Stimulated activated CD4-positive, alpha-beta T cell treated with anti-CD3 and anti-CD28 coated beads, Interleukin-2, amount 100 ng/mL, for 4 hours (primary cell): ENCODE data around the gene SIRT2.
"Not testable (repeated sequence)": the region's sequence is repeated elsewhere in the genome, so short reads cannot be mapped to it uniquely, and the experiment has no call there.

Experiments used
- DNase-seq: peaks from one replicate; pipeline ENCODE4 v3.0.0-alpha.2; 2020; ENCODE audit warnings: low read depth

SIRT2 gene

GRCh38 chr19:38898788-38899446 lies 501 bp downstream of the SIRT2 start:
- DNase-seq: no peak

DNA sequence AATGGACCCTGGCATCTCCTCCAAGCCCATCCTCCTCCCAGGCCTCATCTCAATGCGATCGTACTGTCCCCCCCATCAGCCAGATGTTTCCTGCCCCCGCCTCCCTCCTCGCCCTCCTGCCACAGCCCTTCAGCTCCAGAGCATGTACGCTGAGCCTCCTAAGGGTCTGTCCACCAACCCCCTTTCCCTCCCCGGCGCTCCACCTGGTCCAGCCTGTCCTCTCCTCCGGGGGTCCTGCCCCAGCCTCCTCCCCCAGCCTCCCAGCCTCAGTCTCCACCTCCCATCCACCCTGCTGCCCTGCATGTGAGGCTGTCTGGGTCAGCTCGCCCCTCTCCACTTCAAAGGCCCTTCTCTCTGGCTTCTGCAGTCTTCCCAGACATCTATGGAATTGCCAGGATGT lies 4.5 kb downstream of the SIRT2 start:
- DNase-seq: no peak

DNA sequence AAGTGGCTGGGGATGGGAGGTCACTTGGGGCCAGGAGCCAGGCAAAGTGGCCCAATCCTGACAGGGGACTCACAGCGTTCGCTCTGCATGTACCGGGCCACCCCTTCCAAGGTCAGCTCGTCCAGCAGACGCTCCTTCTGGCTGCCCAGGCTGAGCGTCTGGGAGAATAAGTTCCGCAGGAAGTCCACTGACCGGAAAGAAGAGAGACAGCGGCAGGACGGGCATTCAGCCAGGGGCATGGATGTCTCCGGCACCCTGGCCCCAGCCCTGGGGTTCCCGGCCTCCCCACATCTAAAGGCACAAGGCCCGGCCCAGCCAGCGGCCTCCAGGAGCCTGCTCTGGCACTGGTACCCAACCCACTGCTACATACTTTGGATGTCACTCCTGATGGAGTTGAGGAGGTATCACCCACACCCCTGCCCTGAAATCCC lies 6.1 kb downstream of the SIRT2 start:
- no peak for DNase-seq

- DNase-seq: no peak
Observed at GRCh38 chr19:38892841-38893240, 6.6 kb downstream of the SIRT2 start.

DNA sequence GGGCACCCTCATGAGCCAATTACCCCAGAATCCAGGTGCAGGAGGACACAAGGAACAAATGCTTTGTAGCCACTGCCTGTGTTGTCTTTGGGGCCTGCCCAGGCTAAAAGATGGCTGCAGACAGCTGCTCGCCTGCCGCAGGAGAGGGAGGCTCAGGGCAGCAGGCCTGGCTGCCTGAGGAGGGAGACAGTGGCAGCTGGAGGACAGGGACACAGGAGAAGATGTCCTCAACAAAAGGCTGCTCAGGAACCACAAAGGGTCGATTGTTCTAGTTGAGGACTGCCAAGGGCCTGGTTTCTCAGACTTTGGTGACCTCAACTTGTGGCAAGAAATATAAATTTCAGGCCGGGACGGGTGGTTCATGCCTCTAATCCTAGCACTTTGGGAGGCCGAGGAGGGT lies 7.6 kb downstream of the SIRT2 start:
- no peak for DNase-seq

GRCh38 chr19:38890686-38891085 lies 8.7 kb downstream of the SIRT2 start:
- DNase-seq: no peak

DNA sequence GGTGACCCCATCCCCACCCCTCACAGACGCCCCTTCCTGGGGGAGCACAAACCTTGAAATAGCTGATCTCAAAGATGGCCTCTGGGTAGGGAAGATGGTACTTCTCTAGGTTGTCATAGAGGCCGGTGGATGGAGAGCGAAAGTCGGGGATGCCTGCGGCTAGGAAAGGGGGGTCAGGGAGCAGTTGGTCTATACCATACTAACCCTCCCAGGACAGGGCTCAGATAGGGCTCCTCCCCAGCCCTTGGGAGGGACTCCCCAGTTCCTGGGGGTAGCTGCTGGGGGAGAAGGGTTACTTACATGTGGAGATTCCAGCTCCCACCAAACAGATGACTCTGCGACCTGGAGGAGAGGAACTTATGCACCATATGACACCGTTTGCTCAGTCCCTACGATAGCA lies 9.6 kb downstream of the SIRT2 start:
- DNase-seq: no peak

- DNase-seq: no peak
Observed at GRCh38 chr19:38888876-38889275, 10.5 kb downstream of the SIRT2 start.

GRCh38 chr19:38884691-38885090 lies 14.7 kb downstream of the SIRT2 start:
- DNase-seq: not testable (repeated sequence)

DNA sequence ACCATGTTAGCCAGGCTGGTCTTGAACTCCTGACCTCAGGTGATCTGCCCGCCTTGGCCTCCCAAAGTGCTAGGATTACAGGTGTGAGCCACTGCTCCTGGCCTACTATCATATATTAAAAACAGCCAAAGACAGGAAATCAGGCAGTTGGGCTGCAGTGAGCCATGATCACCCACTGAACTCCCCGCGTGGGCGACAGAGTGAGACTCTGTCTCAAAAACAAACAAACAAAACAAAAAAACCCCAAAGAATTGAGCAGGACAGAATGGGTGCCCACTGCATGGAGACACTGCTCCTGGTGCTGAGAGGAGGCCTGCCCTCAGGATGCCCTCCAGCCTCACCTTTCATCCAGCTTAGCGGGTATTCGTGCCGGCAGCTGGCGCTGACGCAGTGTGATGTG lies 16.1 kb downstream of the SIRT2 start:
- no peak for DNase-seq

GRCh38 chr19:38880882-38881609 lies 18.4 kb downstream of the SIRT2 start:
- no peak for DNase-seq

DNA sequence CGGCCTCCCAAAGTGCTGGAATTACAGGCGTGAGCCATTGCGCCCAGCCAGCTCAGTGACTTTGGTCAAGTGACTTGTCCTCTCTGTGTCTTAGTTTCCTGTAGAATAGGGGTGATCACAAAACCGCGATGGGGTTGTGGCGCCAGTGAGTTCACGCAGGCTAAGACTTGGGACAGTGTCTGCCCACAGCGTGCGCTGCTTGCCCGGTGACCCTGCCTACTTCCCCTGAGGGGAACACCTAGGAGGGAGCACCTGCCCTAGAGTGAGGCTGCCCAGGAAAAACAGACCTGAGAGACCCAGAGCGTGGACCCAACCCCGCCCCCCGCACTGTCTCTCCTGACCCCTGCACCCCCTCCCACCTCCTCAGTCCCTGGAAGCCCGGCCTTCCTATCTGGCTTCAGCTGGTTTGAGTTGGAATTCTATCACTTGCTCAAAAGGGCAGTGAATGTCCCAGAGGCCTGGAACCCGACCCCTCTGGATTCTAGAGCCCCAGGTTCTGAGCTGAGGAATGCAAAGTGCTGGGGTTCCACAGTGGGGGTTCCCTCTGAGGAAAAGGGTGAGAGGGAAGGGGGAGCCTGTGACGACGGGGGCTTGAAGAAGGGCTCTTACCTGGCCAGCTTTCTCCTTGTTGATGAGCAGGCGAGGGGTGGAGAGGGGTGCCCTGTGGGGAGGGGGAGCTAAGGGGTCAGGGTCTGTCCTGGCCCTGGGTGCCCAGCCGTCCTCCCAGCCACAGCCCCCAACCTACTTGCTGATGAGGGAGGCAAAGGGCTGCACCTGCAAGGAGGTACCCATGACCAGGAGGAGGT lies 19.1 kb downstream of the SIRT2 start:
- DNase-seq: no peak

DNA sequence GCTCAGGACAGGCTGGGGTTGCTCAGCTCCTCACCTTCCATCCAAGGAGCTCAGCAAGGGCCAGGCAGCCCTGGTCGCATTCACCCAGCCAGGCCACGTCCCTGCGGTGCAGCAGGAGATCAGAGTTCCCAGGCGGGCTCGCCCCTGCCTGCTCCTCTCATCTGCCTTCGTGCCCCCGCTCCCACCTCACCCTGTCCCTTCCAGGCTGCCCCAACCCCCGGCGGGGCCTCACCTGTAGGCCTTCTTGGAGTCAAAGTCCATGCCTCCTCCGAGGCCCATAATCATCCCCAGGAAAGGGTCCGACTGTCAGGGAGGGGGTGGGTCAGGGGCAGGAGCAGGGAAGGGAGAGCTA lies 20.0 kb downstream of the SIRT2 start:
- DNase-seq: no peak

- DNase-seq: no peak
Observed at GRCh38 chr19:38878575-38879399, 20.6 kb downstream of the SIRT2 start.

DNA sequence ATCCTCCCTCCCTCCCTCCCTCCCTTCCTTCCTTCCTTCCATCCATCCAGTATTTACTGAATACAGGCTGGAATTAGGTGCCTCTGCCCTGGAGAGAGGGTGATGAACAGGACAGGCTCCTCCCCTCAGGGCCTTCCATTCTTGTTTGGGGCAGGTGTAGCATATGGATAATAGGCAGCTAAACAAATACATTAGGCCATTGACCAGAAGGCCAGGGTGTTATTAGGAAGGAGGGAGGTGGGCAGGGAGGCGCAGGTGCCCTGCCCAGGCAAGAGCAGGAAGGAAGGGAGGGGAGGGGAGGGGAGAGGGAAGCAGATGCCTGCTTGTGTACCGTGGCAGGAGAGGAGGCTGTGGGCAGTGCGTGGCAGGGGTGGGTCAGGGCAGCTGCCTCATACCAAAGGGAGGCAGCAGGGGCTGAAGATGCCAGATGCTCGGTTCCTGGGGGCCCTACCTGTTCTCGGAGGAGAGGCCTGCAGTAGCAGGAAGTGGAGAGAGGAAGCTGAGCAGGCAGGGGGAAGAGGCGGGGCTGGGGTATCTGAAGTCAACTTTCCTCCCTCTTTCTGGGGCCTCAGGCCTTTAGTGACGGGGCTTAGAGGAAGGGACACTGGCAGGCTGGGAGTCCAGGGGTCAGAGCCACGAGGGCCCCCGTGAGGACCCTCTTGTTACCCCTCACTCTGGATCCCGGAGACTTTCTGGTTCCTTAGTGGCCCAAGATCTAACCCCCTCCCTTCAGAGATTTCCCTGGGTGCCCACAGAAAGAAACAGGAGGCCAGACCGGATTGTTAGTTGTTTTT lies 21.4 kb downstream of the SIRT2 start, which contains the start of gene RINL:
RINL (minus strand) TSS at position 495 of the 794 bp plus-strand sequence. CDS start 1,533 bp downstream, outside the sequence.
- peak; percentile 61 for DNase-seq

DNA sequence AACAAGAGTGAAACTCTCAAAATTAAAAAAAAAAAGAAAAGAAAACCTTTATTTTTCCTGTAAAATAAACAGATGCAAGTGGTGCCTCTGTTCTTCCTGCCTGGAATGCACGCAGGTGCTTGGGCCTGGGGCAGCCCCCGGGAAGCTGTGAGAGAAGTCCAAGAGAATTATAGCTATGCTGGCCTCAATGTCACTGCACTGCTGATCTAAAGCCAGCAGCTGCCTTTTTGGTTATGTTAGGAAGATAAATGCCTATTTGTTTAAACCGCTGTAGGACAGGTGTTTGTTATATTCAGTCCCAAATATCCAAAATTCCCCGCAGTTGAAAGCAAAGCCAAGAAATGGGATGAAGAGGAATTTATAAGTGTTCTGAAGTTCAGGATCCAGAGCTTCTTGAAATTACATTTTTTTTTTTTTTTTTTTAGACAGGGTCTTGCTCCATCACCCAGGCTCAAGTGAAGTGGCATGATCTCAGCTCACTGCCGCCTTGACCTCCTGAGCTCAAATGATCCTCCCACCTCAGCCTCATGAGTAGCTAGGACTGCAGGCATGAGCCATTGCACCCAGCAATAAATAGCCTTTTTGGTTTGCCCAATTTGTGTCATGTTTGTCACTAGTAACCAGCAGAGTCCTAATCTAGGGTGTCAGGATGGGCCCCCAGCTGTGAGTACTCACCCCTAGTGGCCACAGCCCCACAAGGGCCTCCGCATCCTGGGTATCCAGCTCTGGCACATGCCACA lies 23.6 kb downstream of the SIRT2 start:
- no peak for DNase-seq

DNA sequence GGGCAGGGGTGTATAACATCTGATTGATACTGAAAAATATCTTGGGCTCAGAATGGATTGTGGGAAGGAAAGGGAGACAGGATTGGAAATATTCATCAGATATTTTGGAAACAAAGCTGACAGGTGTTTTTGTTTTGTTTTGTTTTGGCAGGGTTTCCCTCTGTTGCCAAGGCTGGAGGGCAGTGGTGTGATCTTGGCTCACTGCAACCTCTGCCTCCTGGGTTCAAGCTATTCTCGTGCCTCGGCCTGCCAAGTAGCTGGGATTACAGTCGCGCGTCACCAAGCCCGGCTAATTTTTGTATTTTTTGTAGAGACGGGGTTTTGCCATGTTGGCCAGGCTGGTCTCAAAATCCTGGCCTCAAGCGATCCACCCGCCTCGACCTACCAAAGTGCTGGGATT lies 26.0 kb downstream of the SIRT2 start:
- not testable (repeated sequence) for DNase-seq

GRCh38 chr19:38870612-38871011 lies 28.8 kb downstream of the SIRT2 start:
- DNase-seq: no peak

DNA sequence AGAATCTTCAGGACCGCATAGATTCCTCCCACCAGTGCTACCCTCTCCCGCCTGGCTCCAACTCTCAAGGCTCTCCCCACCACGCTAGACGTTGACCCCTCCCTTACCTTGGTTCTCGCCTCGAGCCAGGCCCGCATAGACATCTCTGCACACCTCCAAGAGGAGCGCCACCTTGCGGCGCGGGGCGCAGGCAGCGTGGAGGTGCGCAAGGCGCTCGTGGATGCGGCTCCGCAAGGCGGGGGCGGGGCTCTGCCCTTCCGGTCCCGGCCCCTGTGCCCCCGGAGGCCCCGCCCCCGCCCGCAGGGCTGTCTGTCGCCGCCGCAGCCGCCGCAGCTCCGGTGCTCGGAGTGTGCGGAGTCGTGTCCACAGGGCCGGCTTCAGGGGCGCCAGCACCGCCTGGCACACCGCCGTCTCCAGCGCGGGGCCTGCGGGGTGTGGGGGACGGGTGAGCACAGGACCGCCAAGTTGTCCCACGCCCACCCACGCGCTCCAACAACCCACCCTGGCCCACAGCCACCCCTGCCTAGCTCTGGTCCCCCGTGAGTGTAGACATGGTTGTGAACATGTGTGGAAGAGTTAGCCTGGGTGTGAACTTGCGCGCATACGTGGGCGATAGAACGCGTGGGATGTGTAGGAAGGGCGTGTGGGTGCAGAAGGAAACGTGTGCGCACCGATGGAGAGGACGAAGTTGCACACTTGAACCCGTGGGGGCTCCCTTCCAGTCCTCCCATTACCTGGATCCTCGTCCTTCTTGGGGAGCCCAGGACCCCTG lies 29.4 kb downstream of the SIRT2 start:
- DNase-seq: peak; percentile 92
